KBM-7 (cell line): ENCODE results near the gene GNPTAB.
"Not testable (repeated sequence)": the region's sequence is repeated elsewhere in the genome, so short reads cannot be mapped to it uniquely, and the experiment has no call there.

Experiments
- DNase-seq: peaks from one replicate; pipeline ENCODE4 v3.0.0-alpha.2; 2015
- in situ Hi-C: fragments of 300-500 bp; cut with MboI; formaldehyde crosslinking; loops from 2 replicates; pipeline ENCODE4 v1.14.3; 2020; ENCODE audit warnings: low sequenced_read_pairs, low pct_unique_long_range_greater_than_20kb, mixed read lengths

GNPTAB gene

GRCh38 chr12:101747697-101748096, 83.1 kb downstream of the GNPTAB start:
- in situ Hi-C loops = no loop called here
- DNase-seq = peak; percentile 49

GRCh38 chr12:101746661-101747060, 84.1 kb downstream of the GNPTAB start:
- DNase-seq = no peak
- in situ Hi-C loops = no loop called here

- no peak for DNase-seq
- in situ Hi-C loops = no loop called here
Observed at GRCh38 chr12:101746196-101746595, 84.6 kb downstream of the GNPTAB start.

GRCh38 chr12:101745481-101745880, 85.3 kb downstream of the GNPTAB start:
- DNase-seq = no peak
- in situ Hi-C loops = no loop called here

- in situ Hi-C loops = no loop called here
- peak; percentile 12 for DNase-seq
Observed at GRCh38 chr12:101743724-101744472, 86.9 kb downstream of the GNPTAB start.

- DNase-seq = no peak
- in situ Hi-C loops = no loop called here
Observed at GRCh38 chr12:101743242-101743641, 87.5 kb downstream of the GNPTAB start.

- in situ Hi-C loops = no loop called here
- no peak for DNase-seq
Observed at GRCh38 chr12:101740980-101741379, 89.8 kb downstream of the GNPTAB start.

- no peak for DNase-seq
- in situ Hi-C loops = no loop called here
Observed at GRCh38 chr12:101740566-101740965, 90.2 kb downstream of the GNPTAB start.

- in situ Hi-C loops = no loop called here
Observed at GRCh38 chr12:101738920-101739665, 91.7 kb downstream of the GNPTAB start, which contains the start of gene SYCP3. Gene SYCP3, minus strand, starts transcription at chr12:101739462. Its CDS starts 1,527 bp downstream, at chr12:101737935.

GRCh38 chr12:101737476-101737875, 93.3 kb downstream of the GNPTAB start:
- no peak for DNase-seq
- in situ Hi-C loops = no loop called here

More at GRCh38 chr12:101738920-101739665, 91.7 kb downstream of the GNPTAB start, which contains the start of gene SYCP3:
- no peak for DNase-seq

- in situ Hi-C loops, DNase-seq: not testable (repeated sequence)
Observed at GRCh38 chr12:101734482-101734881, 96.3 kb downstream of the GNPTAB start.

GRCh38 chr12:101733166-101733565, 97.6 kb downstream of the GNPTAB start:
- no peak for DNase-seq
- in situ Hi-C loops = no loop called here

GRCh38 chr12:101732318-101732717, 98.4 kb downstream of the GNPTAB start:
- no peak for DNase-seq
- in situ Hi-C loops = no loop called here

GRCh38 chr12:101729842-101730241, 100.9 kb downstream of the GNPTAB start:
- DNase-seq = no peak
- in situ Hi-C loops = no loop called here

GRCh38 chr12:101727098-101727497, 103.7 kb downstream of the GNPTAB start:
- in situ Hi-C loops = no loop called here
- no peak for DNase-seq

GRCh38 chr12:101722392-101722791, 108.4 kb downstream of the GNPTAB start:
- in situ Hi-C loops = no loop called here
- no peak for DNase-seq

GRCh38 chr12:101720118-101720517, 110.6 kb downstream of the GNPTAB start:
- DNase-seq = no peak
- in situ Hi-C loops = no loop called here

- in situ Hi-C loops = no loop called here
- no peak for DNase-seq
Observed at GRCh38 chr12:101719566-101719965, 111.2 kb downstream of the GNPTAB start.

- in situ Hi-C loops = no loop called here
- DNase-seq = peak; percentile 52
Observed at GRCh38 chr12:101714877-101715444, 115.8 kb downstream of the GNPTAB start.

GRCh38 chr12:101713930-101714329, 116.8 kb downstream of the GNPTAB start:
- in situ Hi-C loops = no loop called here

More at GRCh38 chr12:101713930-101714329, 116.8 kb downstream of the GNPTAB start:
- DNase-seq = no peak
